Endothelial cell (in vitro differentiated cells): Measurements from ENCODE around the gene CENPL. TPM values are rescaled to one million over a fixed set of nuclear protein-coding genes. Genes with fewer than 3 reads are reported as not detected.
A peak's percentile ranks its signal among the peaks of the same experiment; 100 is the strongest.

Experiments
- DNase-seq: peaks from one replicate; pipeline ENCODE4 v3.0.0; 2021; ENCODE audit warnings: low spot score
- H3K27ac Mint-ChIP-seq: one replicate; pipeline ENCODE4 v1.8.0; 2021; ENCODE audit warnings: mixed read lengths, inconsistent platforms; ENCODE audit not compliant: unreplicated experiment
- H3K27me3 Mint-ChIP-seq: one replicate; pipeline ENCODE4 v1.8.0; 2021; ENCODE audit warnings: mild to moderate bottlenecking, moderate library complexity, mixed read lengths, inconsistent platforms; ENCODE audit not compliant: unreplicated experiment
- H3K36me3 Mint-ChIP-seq: one replicate; pipeline ENCODE4 v1.8.0; 2021; ENCODE audit warnings: mild to moderate bottlenecking, low read depth, mixed read lengths, inconsistent platforms; ENCODE audit not compliant: unreplicated experiment
- H3K4me1 Mint-ChIP-seq: one replicate; pipeline ENCODE4 v1.8.0; 2021; ENCODE audit warnings: mild to moderate bottlenecking, mixed read lengths, inconsistent platforms; ENCODE audit not compliant: unreplicated experiment
- H3K4me3 Mint-ChIP-seq: one replicate; pipeline ENCODE4 v1.8.0; 2021; ENCODE audit warnings: mild to moderate bottlenecking, mixed read lengths, inconsistent platforms; ENCODE audit not compliant: unreplicated experiment
- H3K9me3 Mint-ChIP-seq: one replicate; pipeline ENCODE4 v1.8.0; 2021; ENCODE audit warnings: mixed read lengths, inconsistent platforms; ENCODE audit not compliant: unreplicated experiment
- CTCF ChIP-seq: fragments of 200-600 bp; sonication (generic); IDR thresholded peaks from one replicate; pipeline ENCODE4 v1.5.0; 2021; ENCODE audit warnings: antibody characterized with exemption; ENCODE audit not compliant: unreplicated experiment
- long read RNA-seq: library from polyadenylated mRNA; unstranded; transcript quantifications from one replicate; pipeline ENCODE4 v2.0.0, GENCODE V29; 2020; ENCODE audit not compliant: unreplicated experiment
- total RNA-seq: library from RNA; stranded (reverse); fragmentation: NEBNext Ultra II Directional; extraction: Animal tissue kit (Norgen Biotek cat#: 25700); gene quantifications from one replicate; pipeline ENCODE4 v1.2.1, GENCODE V29; 2021; ENCODE audit not compliant: unreplicated experiment

Gene CENPL, protein sequence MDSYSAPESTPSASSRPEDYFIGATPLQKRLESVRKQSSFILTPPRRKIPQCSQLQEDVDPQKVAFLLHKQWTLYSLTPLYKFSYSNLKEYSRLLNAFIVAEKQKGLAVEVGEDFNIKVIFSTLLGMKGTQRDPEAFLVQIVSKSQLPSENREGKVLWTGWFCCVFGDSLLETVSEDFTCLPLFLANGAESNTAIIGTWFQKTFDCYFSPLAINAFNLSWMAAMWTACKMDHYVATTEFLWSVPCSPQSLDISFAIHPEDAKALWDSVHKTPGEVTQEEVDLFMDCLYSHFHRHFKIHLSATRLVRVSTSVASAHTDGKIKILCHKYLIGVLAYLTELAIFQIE
- 6.6 TPM for total RNA-seq
- long read RNA-seq, partial matches to known transcripts, result 0 of 1 reads
- long read RNA-seq, other reads (novel, unspliced or antisense), result 1 of 1 reads

DNA sequence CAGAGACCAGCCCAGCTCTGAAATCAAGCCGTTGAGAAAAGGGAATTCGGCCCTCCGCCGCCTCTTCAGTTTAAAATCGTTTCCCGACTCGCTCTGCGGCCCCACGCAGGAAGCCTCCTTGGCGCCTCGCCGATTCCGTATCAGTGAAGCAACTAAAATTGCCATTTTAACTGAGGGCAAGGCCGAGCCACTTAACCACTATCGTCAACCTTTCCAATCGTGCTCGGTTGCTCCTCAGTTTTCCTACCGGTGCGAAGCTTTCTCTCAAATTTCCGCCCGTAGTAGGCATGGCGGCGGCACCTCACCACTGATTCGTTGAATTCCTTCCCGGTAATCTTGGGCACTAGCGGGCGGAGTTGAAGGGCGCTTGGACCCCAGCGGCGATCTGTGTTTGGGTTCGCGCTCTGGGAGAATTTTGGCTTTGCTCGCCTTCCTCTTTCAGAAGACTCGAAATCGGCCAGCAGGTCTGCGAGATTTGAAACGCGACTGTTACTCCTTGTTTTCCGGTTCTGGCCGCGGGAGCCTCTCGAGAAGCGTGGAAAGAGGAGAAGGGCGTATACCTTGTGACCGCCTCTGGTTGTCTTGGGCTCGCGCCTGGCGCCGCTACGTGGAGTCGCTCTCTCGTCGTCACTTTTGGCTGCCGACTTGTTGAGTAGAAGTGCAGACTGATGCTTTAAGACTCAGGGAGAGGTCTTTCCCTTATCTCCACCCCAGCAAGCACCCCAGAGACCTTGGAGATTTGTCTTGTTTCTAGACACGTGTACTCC, at the start of gene CENPL, which contains the start of gene DARS2:
TSS of gene CENPL (minus strand) at position 569 of the 767 bp plus-strand sequence. CDS start 13,584 bp downstream, outside the sequence.
TSS of gene DARS2 (plus strand) at position 359 of the 767 bp plus-strand sequence. CDS start 557 bp downstream, outside the sequence.
- H3K4me1 Mint-ChIP-seq, result peaks cover 20% of the 10 kb centered on the region
- H3K27me3 Mint-ChIP-seq, result peaks cover 7% of the 10 kb centered on the region
- H3K4me3 Mint-ChIP-seq, result peak within 1 kb of the TSS; percentile 98
- H3K27ac Mint-ChIP-seq, result peak within 1 kb of the TSS; percentile 98
- DNase-seq, result peak; percentile 84
- no peak for TF ChIP-seq CTCF
- H3K9me3 Mint-ChIP-seq, result no peaks in the 10 kb centered on the region
- H3K36me3 Mint-ChIP-seq, result no peaks in the 10 kb centered on the region

- Mint-ChIP-seq H3K9me3 (no peaks in the 10 kb centered on the region), H3K27ac (peak overlapping the region; percentile 44), H3K4me1 (peaks cover 22% of the 10 kb centered on the region), H3K27me3 (peaks cover 14% of the 10 kb centered on the region), H3K4me3 (peak overlapping the region; percentile 27), H3K36me3 (peaks cover 10% of the 10 kb centered on the region)
- no peak for TF ChIP-seq CTCF
- DNase-seq, result no peak
Measured at GRCh38 chr1:173871500-173871899, 46.8 kb upstream of the CENPL start.

DNA sequence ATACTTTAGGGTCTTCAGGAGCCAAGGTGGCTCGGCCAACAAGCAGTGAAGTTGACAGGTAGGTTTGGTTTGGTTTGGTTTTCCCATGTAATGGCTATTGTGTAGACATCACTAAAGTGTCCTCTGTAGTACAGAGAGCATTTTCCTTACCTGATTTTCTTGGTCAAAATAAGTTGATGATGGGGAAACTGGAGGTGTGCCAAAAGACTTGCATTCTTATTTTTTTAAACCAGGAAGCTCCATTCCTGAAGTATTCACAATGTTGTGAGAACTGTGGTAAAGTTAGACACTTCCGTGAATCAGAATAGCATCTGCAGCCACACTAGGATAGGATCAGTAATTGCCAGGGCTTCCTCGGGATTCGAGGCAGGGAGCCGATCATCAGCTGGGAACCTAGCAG, 46.4 kb upstream of the CENPL start:
- TF ChIP-seq CTCF, result no peak
- H3K4me1 Mint-ChIP-seq, result peaks cover 27% of the 10 kb centered on the region
- H3K36me3 Mint-ChIP-seq, result peaks cover 14% of the 10 kb centered on the region
- DNase-seq, result no peak
- H3K9me3 Mint-ChIP-seq, result no peaks in the 10 kb centered on the region
- H3K27ac Mint-ChIP-seq, result no peak overlapping the region
- H3K4me3 Mint-ChIP-seq, result no peak overlapping the region
- peaks cover 14% of the 10 kb centered on the region for H3K27me3 Mint-ChIP-seq

DNA sequence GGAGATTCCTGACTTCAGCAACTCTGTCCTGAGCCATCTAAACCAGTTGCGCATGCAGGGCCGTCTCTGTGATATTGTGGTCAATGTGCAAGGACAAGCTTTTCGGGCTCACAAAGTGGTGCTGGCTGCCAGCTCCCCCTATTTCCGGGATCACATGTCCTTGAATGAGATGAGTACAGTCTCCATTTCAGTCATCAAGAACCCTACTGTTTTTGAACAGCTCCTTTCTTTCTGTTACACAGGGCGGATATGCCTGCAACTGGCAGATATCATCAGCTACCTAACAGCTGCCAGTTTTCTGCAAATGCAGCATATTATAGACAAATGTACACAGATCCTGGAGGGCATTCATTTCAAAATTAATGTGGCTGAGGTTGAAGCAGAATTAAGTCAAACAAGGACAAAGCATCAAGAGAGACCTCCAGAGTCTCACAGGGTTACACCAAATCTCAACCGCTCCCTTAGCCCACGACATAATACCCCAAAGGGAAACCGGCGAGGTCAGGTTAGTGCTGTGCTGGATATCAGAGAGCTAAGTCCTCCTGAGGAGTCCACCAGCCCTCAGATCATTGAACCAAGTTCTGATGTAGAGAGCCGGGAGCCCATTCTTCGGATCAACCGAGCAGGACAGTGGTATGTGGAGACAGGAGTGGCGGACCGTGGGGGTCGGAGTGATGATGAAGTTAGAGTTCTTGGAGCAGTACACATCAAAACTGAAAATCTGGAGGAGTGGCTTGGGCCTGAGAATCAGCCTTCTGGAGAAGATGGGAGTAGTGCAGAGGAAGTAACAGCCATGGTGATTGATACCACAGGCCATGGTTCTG, 45.8 kb upstream of the CENPL start:
- TF ChIP-seq CTCF, result no peak
- no peak overlapping the region for H3K4me3 Mint-ChIP-seq
- H3K4me1 Mint-ChIP-seq, result peaks cover 32% of the 10 kb centered on the region
- no peak for DNase-seq
- H3K27me3 Mint-ChIP-seq, result peaks cover 14% of the 10 kb centered on the region
- no peak overlapping the region for H3K27ac Mint-ChIP-seq
- no peaks in the 10 kb centered on the region for H3K9me3 Mint-ChIP-seq
- H3K36me3 Mint-ChIP-seq, result peaks cover 21% of the 10 kb centered on the region
